ENCODE results near the gene DST.

DST gene

GRCh38 chr6:56642366-56643261, at the start of gene DST:
DST (minus strand) TSS chr6:56642889.
- DNase-seq (ENCODE audit: low read depth in 2 of 3, low spot score in 2 of 3), result no peak

GRCh38 chr6:56691814-56692213, 49.1 kb upstream of the DST start:
- no peak for DNase-seq (ENCODE audit: low read depth in 2 of 3, low spot score in 2 of 3)

- DNase-seq (ENCODE audit: low read depth in 2 of 3, low spot score in 2 of 3), result no peak
Observed at GRCh38 chr6:56691286-56691595, 48.6 kb upstream of the DST start.

- DNase-seq (ENCODE audit: low read depth in 2 of 3, low spot score in 2 of 3), result no peak
Observed at GRCh38 chr6:56690519-56691285, 48.0 kb upstream of the DST start.

- no peak for DNase-seq (ENCODE audit: low read depth in 2 of 3, low spot score in 2 of 3)
Observed at GRCh38 chr6:56689663-56690062, 47.0 kb upstream of the DST start.

- no peak for DNase-seq (ENCODE audit: low read depth in 2 of 3, low spot score in 2 of 3)
Observed at GRCh38 chr6:56689114-56689513, 46.4 kb upstream of the DST start.

- no peak for DNase-seq (ENCODE audit: low read depth in 2 of 3, low spot score in 2 of 3)
Observed at GRCh38 chr6:56688521-56688920, 45.8 kb upstream of the DST start.

GRCh38 chr6:56687551-56687950, 44.9 kb upstream of the DST start:
- DNase-seq (ENCODE audit: low read depth in 2 of 3, low spot score in 2 of 3), result no peak

- no peak for DNase-seq (ENCODE audit: low read depth in 2 of 3, low spot score in 2 of 3)
Observed at GRCh38 chr6:56686429-56686828, 43.7 kb upstream of the DST start.

GRCh38 chr6:56685994-56686393, 43.3 kb upstream of the DST start:
- no peak for DNase-seq (ENCODE audit: low read depth in 2 of 3, low spot score in 2 of 3)

GRCh38 chr6:56685102-56685733, 42.5 kb upstream of the DST start:
- DNase-seq (ENCODE audit: low read depth in 2 of 3, low spot score in 2 of 3), result no peak

- no peak for DNase-seq (ENCODE audit: low read depth in 2 of 3, low spot score in 2 of 3)
Observed at GRCh38 chr6:56684342-56685101, 41.8 kb upstream of the DST start.

GRCh38 chr6:56683882-56684281, 41.2 kb upstream of the DST start:
- no peak for DNase-seq (ENCODE audit: low read depth in 2 of 3, low spot score in 2 of 3)

- DNase-seq (ENCODE audit: low read depth in 2 of 3, low spot score in 2 of 3), result no peak
Observed at GRCh38 chr6:56682635-56683034, 39.9 kb upstream of the DST start.

- no peak for DNase-seq (ENCODE audit: low read depth in 2 of 3, low spot score in 2 of 3)
Observed at GRCh38 chr6:56677559-56677958, 34.9 kb upstream of the DST start.

GRCh38 chr6:56671651-56672461, 29.2 kb upstream of the DST start:
- no peak for DNase-seq (ENCODE audit: low read depth in 2 of 3, low spot score in 2 of 3)

- DNase-seq (ENCODE audit: low read depth in 2 of 3, low spot score in 2 of 3), result no peak
Observed at GRCh38 chr6:56671160-56671559, 28.5 kb upstream of the DST start.

- no peak for DNase-seq (ENCODE audit: low read depth in 2 of 3, low spot score in 2 of 3)
Observed at GRCh38 chr6:56669041-56669440, 26.4 kb upstream of the DST start.

- no peak for DNase-seq (ENCODE audit: low read depth in 2 of 3, low spot score in 2 of 3)
Observed at GRCh38 chr6:56668158-56668557, 25.5 kb upstream of the DST start.

GRCh38 chr6:56667336-56667735, 24.6 kb upstream of the DST start:
- no peak for DNase-seq (ENCODE audit: low read depth in 2 of 3, low spot score in 2 of 3)
